GF-D8 (cell line): ENCODE results near the gene SLC9A8.
A peak's percentile ranks its signal among the peaks of the same experiment; 100 is the strongest.

Experiments used
- DNase-seq: peaks from one replicate; lab custom pipeline; 2025; lab: John Stamatoyannopoulos, UW

The SLC9A8 gene

DNA sequence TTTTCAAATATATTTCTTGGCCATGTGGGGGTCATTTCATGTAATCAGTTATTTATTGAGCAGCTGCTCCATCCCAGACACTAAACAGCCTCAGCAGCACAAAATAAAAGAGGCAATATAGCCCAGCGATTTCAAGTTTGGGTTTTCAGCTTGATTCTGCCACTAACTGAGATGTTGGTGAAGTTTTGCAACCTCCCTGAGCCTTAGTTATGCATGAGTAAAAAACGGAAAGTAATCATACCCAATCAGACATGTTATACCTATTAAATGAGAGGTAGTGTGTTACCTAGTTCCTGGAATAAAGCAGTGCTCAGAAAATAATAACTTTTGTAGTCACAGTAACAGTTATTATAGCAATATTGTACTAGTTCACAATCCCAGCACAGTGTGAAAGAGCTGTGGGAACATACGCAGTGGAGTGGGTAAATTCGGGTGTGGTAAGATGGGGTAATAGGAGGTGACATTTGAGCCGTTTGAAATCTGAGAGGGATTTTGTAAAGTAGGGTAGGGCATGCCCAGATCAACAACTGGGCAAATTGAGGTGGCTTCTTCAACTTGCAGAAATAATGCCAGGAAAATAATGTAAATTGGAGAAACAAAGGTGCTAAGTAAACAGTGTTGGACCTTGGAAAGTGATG lies 1.5 kb downstream of the SLC9A8 start:
- peak; percentile 73 for DNase-seq

DNA sequence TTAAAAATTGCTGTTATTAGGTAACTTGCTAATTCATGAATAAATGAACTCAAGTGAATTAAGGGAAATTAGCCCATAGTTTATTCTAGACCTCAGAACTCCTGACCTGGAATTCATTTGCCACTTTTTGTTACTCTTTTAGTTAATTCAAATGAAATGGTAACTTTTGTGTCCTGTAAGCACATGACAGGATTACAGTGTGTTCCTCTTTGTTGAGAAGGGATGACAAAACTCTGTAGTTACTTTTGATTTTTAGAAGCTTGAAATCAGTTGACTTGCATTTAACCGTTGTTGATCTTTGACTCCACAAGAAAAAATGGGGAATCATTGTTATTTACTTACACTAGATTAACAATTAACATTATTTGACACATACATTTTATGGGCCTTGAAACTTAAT lies 6.2 kb downstream of the SLC9A8 start:
- DNase-seq = no peak

DNA sequence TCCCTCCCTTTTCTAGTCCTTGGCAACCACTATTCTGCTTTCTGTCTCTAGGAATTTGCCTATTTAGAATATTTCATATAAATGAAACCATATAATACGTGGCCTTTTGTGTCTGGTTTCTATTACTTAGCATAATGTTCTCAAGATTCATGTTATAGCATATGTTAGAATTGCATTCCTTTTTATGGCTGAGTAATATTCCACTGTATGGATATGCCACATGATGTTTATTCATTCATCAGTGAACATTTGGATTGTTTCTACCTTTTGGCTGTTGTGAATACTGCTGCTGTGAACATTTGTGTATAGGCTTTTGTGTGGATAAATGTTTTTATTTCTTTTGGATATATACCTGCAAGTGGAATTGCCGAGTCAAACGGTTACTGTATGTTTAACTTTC lies 7.1 kb downstream of the SLC9A8 start:
- no peak for DNase-seq

DNA sequence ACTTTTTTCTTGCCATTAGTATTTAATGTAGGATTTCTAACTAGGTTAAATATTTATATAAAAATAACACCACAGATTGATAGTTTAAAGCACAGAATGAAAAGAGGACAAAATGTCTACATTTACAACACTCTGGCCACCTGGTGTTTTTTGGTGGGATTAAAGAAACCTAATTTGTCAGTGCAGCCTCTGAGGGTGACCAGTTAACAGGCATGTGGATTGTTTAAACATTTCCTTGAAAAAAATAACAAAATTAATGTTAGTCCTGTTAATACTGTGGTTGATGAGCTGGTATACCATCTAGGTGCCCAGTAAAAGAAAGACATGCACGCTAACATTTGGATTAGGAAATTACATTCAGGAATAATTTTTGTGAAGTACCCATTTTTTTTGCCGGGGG lies 8.8 kb downstream of the SLC9A8 start:
- no peak for DNase-seq

GRCh38 chr20:49821870-49822331 lies 9.3 kb downstream of the SLC9A8 start:
- DNase-seq = peak; percentile 2

DNA sequence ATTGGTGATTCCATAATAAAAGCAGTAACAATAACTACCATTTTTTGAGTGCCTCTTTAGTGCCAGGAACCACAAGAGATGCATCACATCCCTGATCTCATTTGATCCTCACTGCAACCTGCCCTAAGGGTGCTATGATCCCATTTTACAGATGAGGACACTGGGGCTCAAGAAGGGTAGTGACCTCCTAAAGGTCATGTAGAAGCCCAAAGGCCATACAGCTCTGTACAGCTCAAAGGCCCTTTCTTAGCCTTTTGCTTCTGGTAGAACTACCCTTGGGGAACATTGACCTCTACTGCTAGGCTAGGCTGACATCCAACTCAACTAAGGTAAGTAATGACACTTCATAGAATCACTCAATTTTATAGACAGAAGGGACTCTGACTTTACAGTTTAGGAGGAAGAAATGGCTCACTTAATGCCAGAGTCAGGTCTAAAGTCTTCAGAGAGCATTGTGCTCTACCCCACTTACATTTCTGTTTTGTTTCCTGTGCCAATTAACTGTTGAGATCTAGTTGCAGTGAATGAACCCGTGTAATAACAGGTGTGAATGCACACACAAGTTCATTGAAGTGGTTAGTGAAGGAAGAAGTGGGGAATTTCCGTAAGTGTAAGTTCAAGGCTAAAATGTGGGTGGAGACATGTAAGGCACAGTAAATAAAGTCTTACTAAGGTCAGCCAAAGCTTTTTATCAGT lies 10.7 kb downstream of the SLC9A8 start:
- DNase-seq = no peak

DNA sequence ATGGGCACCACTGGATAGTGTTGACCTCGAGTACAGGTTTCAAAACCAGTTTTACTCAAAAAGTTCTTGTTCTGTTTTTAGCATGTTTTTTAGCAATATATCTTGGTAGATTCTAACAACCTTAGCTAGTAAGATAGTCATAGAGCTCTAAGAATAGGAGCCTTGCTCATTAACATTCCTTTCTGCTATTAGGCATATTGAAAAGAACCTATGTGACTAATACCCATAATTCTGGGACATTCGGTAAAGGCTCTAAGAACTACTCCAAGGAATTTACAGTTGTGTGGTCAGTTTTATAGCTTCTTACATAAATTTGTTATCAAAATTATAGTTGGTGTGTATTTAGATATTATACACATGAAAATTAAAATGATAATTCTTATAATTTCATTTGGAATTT lies 11.6 kb downstream of the SLC9A8 start:
- DNase-seq = no peak

DNA sequence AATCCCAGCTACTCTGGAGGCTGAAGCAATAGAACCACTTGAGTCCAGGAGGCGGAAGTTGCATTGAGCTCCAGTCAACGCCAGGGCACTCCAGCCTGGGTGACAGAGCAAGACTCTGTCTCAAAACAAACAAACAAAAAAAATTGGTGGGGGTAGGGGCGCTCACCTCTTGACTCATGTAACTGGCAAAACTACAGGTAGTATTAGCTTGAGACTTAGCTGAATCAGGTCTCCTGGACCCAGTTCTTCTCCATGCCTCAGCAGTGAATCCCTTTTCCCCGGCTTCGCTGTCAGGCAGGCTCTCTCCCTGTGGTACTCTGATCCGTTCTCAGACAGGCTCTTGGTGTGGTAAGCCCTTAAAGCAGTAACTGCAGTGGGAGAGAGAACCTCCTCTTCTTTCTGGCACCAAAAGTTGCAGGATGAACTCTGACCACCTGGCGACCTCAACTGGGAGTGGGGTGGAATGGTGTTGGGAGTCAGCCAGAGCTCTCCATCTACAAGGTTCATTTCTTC lies 12.9 kb downstream of the SLC9A8 start:
- DNase-seq = no peak

GRCh38 chr20:49831022-49831769 lies 18.6 kb downstream of the SLC9A8 start:
- no peak for DNase-seq

GRCh38 chr20:49831770-49832631 lies 19.4 kb downstream of the SLC9A8 start:
- no peak for DNase-seq

- DNase-seq = no peak
Measured at GRCh38 chr20:49832632-49833327, 20.2 kb downstream of the SLC9A8 start.

- no peak for DNase-seq
Measured at GRCh38 chr20:49833483-49833882, 20.9 kb downstream of the SLC9A8 start.

GRCh38 chr20:49835031-49835430 lies 22.4 kb downstream of the SLC9A8 start:
- no peak for DNase-seq

DNA sequence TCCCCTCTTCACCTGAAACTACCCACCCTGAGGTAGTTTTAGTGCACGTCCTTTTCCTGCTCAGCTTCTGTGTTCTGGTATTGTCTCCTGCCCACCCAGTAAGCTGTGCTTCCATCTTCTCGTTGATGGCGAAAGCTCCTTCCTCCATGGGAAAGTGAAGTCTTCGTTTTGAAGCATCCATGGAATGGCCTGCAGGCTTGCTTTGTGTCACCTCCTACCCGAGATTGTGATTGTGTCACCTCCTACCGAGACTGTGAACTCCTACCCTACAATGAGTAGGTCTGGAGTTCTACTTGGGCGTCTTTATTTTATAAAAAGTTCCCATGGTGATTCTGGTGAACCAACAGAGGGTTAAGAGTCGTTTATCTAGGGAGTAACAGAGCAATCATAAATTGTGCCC lies 25.9 kb downstream of the SLC9A8 start:
- DNase-seq = no peak

- DNase-seq = no peak
Measured at GRCh38 chr20:49843139-49843538, 30.5 kb downstream of the SLC9A8 start.

- DNase-seq = no peak
Measured at GRCh38 chr20:49843770-49844380, 31.2 kb downstream of the SLC9A8 start.

- DNase-seq = no peak
Measured at GRCh38 chr20:49845060-49845459, 32.4 kb downstream of the SLC9A8 start.

GRCh38 chr20:49846206-49846807 lies 33.7 kb downstream of the SLC9A8 start:
- peak; percentile 2 for DNase-seq

- no peak for DNase-seq
Measured at GRCh38 chr20:49850463-49851230, 38.0 kb downstream of the SLC9A8 start.
